Kidney epithelial cell (primary cell): Measurements from ENCODE around the gene TAGAP. TPM values are rescaled to one million over a fixed set of nuclear protein-coding genes. Genes with fewer than 3 reads are reported as not detected.

ENCODE experiments used
- DNase-seq: peaks from one replicate; pipeline ENCODE4 v3.0.0-alpha.2; 2010; ENCODE audit warnings: low read depth
- H3K27me3 ChIP-seq: 2 replicates; pipeline ENCODE4 v1.6.0; 2011; ENCODE audit warnings: low read length; ENCODE audit not compliant: control insufficient read depth, insufficient read depth
- H3K36me3 ChIP-seq: 2 replicates; pipeline ENCODE4 v1.5.1; 2011; ENCODE audit warnings: low read length; ENCODE audit not compliant: control insufficient read depth, insufficient read depth
- H3K4me3 ChIP-seq: 2 replicates; pipeline ENCODE4 v1.5.1; 2011; ENCODE audit warnings: low read depth, mild to moderate bottlenecking, control low read depth, low read length
- total RNA-seq: library from RNA; depleted of rRNA; stranded (reverse); fragments of >200 nt; gene quantifications from 2 replicates; pipeline ENCODE4 v1.2.3, GENCODE V29; 2015
- TF ChIP-seq, protein P1 (sequence below): IDR thresholded peaks from 2 replicates; pipeline ENCODE4 v1.5.1; 2011; ENCODE audit warnings: mild to moderate bottlenecking, moderate library complexity, low read length, control low read depth, inconsistent platforms; ENCODE audit not compliant: insufficient read depth, poor library complexity, severe bottlenecking

Gene TAGAP
- total RNA-seq, 1 donor from 2014 or later, result 0.96 TPM

- DNase-seq, result no peak
- Histone ChIP-seq H3K36me3 (no peaks in the 10 kb centered on the region), H3K4me3 (no peak overlapping the region), H3K27me3 (no peaks in the 10 kb centered on the region)
- TF ChIP-seq, protein P1, sequence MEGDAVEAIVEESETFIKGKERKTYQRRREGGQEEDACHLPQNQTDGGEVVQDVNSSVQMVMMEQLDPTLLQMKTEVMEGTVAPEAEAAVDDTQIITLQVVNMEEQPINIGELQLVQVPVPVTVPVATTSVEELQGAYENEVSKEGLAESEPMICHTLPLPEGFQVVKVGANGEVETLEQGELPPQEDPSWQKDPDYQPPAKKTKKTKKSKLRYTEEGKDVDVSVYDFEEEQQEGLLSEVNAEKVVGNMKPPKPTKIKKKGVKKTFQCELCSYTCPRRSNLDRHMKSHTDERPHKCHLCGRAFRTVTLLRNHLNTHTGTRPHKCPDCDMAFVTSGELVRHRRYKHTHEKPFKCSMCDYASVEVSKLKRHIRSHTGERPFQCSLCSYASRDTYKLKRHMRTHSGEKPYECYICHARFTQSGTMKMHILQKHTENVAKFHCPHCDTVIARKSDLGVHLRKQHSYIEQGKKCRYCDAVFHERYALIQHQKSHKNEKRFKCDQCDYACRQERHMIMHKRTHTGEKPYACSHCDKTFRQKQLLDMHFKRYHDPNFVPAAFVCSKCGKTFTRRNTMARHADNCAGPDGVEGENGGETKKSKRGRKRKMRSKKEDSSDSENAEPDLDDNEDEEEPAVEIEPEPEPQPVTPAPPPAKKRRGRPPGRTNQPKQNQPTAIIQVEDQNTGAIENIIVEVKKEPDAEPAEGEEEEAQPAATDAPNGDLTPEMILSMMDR, result no peak
Measured at GRCh38 chr6:159074876-159075275, 30.1 kb upstream of the TAGAP start.

DNA sequence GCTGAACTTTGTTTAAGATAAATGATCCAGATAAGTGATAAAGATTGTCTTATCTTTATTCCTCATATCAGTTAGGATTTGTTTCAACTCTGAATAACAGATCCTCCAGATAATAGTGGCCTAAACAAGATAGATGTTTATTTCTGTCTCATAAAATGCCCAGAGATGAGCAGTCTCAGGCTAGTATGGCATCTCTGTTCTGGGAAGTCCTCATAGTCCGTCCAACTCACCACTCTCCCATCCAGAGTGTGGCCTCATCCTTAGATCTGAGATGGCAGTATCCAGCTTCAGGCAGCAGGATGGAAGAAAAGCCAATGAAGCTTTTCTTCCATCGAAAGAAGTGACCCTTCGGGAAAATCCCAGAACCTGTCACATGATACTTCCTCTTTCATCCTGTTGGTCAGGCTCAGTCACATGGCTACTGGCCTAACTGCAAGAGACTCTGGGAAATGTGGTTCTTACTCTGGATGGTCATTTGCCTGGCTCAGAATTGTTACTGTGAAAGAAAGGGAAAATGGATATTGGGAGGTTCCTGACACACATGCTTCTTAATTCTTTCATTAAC is 29.4 kb upstream of the TAGAP start:
- peak; percentile 23 for DNase-seq

DNA sequence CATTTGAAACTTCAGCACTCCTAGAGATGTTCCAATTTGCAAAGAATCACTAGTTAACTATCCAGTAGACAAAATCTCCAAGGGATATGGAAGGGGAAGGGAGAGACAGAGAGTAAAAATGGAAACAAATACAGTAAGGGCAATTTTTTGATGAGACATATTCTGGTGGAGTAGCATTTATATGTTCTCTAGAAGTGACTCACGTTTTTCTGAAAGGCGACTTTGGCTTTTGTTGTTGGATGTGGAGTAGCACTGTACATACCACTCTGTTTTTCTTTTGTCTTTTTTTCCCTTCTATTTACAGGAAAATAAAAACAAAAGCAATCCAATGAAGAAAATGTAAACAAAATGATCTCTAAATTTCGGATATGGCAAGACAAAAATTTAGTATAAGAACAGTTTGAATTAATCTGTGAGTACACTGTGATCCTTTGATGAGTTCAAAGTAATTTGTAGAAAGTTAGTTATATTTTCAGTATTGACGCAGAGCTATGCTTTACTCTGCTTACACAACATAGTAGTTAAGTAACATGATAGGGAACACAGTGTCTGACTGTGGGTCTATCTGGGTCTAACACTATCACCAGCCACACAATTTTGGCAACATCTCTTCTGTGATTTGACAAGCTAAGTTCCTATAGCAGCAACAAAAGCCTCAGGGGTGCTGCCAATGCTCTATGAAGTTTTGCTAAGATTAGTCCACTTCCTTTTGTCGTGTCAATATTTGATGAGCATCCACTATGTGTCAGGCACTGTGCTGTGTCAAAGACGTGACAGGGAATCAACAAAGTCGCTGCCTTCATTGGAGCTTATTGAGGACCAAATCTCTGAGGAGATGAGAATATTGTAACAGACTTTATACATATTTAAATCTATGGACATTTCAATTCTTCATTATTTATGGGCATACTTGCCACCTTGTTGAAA is 27.3 kb upstream of the TAGAP start:
- Histone ChIP-seq H3K36me3 (no peaks in the 10 kb centered on the region), H3K4me3 (no peak overlapping the region), H3K27me3 (peaks cover 2% of the 10 kb centered on the region)
- DNase-seq, result no peak
- TF ChIP-seq, protein P1, result no peak

More for the DNA sequence above, 29.4 kb upstream of the TAGAP start:
- TF ChIP-seq, protein P1, result no peak
- H3K27me3 ChIP-seq, result no peaks in the 10 kb centered on the region
- no peaks in the 10 kb centered on the region for H3K36me3 ChIP-seq
- H3K4me3 ChIP-seq, result peak overlapping the region; percentile 7

GRCh38 chr6:159068904-159069578 is 24.2 kb upstream of the TAGAP start:
- peaks cover 4% of the 10 kb centered on the region for H3K27me3 ChIP-seq
- no peak for DNase-seq

GRCh38 chr6:159067334-159067733 is 22.5 kb upstream of the TAGAP start:
- no peak overlapping the region for H3K4me3 ChIP-seq
- TF ChIP-seq, protein P1, result no peak
- DNase-seq, result no peak
- peaks cover 7% of the 10 kb centered on the region for H3K27me3 ChIP-seq
- no peaks in the 10 kb centered on the region for H3K36me3 ChIP-seq

More at GRCh38 chr6:159068904-159069578, 24.2 kb upstream of the TAGAP start:
- H3K4me3 ChIP-seq, result no peak overlapping the region
- H3K36me3 ChIP-seq, result no peaks in the 10 kb centered on the region
- TF ChIP-seq, protein P1, result no peak
